MM.1S (cell line): ENCODE measurements around the gene APH1B.

Source experiments
- DNase-seq: peaks from one replicate; pipeline ENCODE4 v3.0.0-alpha.2; 2015
- H2AFZ ChIP-seq: fragments of 300-600 bp; sonication (generic); 2 replicates; pipeline ENCODE4 v1.6.0; 2016; ENCODE audit warnings: antibody characterized with exemption, low read length
- H3F3A ChIP-seq: fragments of 300-600 bp; sonication (generic); 2 replicates; pipeline ENCODE4 v1.6.1; 2016; ENCODE audit warnings: mild to moderate bottlenecking, antibody characterized with exemption, low read length, moderate library complexity, mixed read lengths; ENCODE audit not compliant: insufficient read depth
- H3K27ac ChIP-seq: fragments of 300-600 bp; sonication (generic); 2 replicates; pipeline ENCODE4 v1.5.1; 2016; ENCODE audit warnings: mild to moderate bottlenecking, low read length
- H3K27me3 ChIP-seq: fragments of 300-600 bp; sonication (generic); replicated peaks from 2 replicates; pipeline ENCODE4 v1.6.0; 2016; ENCODE audit warnings: low read length; ENCODE audit not compliant: insufficient read depth
- H3K36me3 ChIP-seq: fragments of 300-600 bp; sonication (generic); replicated peaks from 2 replicates; pipeline ENCODE4 v1.6.1; 2016; ENCODE audit warnings: mild to moderate bottlenecking, low read length, mixed read lengths; ENCODE audit not compliant: insufficient read depth
- H3K4me1 ChIP-seq: fragments of 300-600 bp; sonication (generic); 2 replicates; pipeline ENCODE4 v1.6.1; 2016; ENCODE audit warnings: low read length, mixed read lengths
- H3K4me2 ChIP-seq: fragments of 300-600 bp; sonication (generic); 2 replicates; pipeline ENCODE4 v1.6.0; 2016; ENCODE audit warnings: low read depth, low read length
- H3K4me3 ChIP-seq: fragments of 300-600 bp; sonication (generic); 2 replicates; pipeline ENCODE4 v1.5.1; 2016; ENCODE audit warnings: low read length, mixed read lengths
- H3K79me2 ChIP-seq: fragments of 300-600 bp; sonication (generic); 2 replicates; pipeline ENCODE4 v1.6.1; 2016; ENCODE audit warnings: mixed run types, low read length, mixed read lengths
- H3K9ac ChIP-seq: fragments of 300-600 bp; sonication (generic); 2 replicates; pipeline ENCODE4 v1.6.1; 2016; ENCODE audit warnings: low read length, mixed read lengths
- H3K9me2 ChIP-seq: fragments of 300-600 bp; sonication (generic); replicated peaks from 2 replicates; pipeline ENCODE4 v1.6.1; 2016; ENCODE audit warnings: mild to moderate bottlenecking, low read length, mixed read lengths; ENCODE audit not compliant: insufficient read depth
- H3K9me3 ChIP-seq: fragments of 300-600 bp; sonication (generic); replicated peaks from 2 replicates; pipeline ENCODE4 v1.6.1; 2016; ENCODE audit warnings: mild to moderate bottlenecking, low read length, mixed read lengths; ENCODE audit not compliant: insufficient read depth
- H4K20me1 ChIP-seq: fragments of 300-600 bp; sonication (generic); 2 replicates; pipeline ENCODE4 v1.6.1; 2016; ENCODE audit warnings: mild to moderate bottlenecking, low read length, moderate library complexity, mixed read lengths; ENCODE audit not compliant: insufficient read depth
- CTCF ChIP-seq: fragments of 300-600 bp; sonication (generic); IDR thresholded peaks from 2 replicates; pipeline ENCODE4 v1.5.1; 2016; ENCODE audit warnings: antibody characterized with exemption, low read length, mixed read lengths
- EZH2 ChIP-seq: fragments of 300-600 bp; sonication (generic); optimal IDR thresholded peaks from 2 replicates; pipeline ENCODE3; 2017; ENCODE audit warnings: low read depth, mild to moderate bottlenecking, antibody characterized with exemption, low read length, mixed read lengths
- EZH2phosphoT487 ChIP-seq: fragments of 300-600 bp; sonication (generic); IDR thresholded peaks from 2 replicates; pipeline ENCODE4 v1.6.1; 2018; ENCODE audit warnings: antibody characterized with exemption, low read length

The APH1B gene

GRCh38 chr15:63244399-63244798, 33.0 kb upstream of the APH1B start:
- Histone ChIP-seq H3K27me3 (no peaks in the 10 kb centered on the region), H3K4me2 (no peak overlapping the region), H3K9me2 (no peaks in the 10 kb centered on the region), H3K36me3 (no peaks in the 10 kb centered on the region), H2AFZ (no peak overlapping the region), H3K27ac (no peak overlapping the region), H3K9me3 (no peaks in the 10 kb centered on the region), H3K4me1 (no peaks in the 10 kb centered on the region), H3K4me3 (no peak overlapping the region), H4K20me1 (no peaks in the 10 kb centered on the region), H3F3A (no peaks in the 10 kb centered on the region), H3K79me2 (peaks cover 8% of the 10 kb centered on the region; the same call in 1 of the 2 replicates), H3K9ac (no peak overlapping the region)
- DNase-seq = no peak
- TF ChIP-seq EZH2 (no peak), CTCF (no peak), EZH2phosphoT487 (no peak)

GRCh38 chr15:63244976-63245645, 32.3 kb upstream of the APH1B start:
- no peaks in the 10 kb centered on the region for H3K9me2 ChIP-seq
- H2AFZ ChIP-seq = no peak overlapping the region
- H3K9ac ChIP-seq = no peak overlapping the region
- no peaks in the 10 kb centered on the region for H3F3A ChIP-seq
- no peaks in the 10 kb centered on the region for H4K20me1 ChIP-seq
- H3K36me3 ChIP-seq = no peaks in the 10 kb centered on the region
- peaks cover 7% of the 10 kb centered on the region; the same call in 1 of the 2 replicates for H3K79me2 ChIP-seq
- H3K4me1 ChIP-seq = no peaks in the 10 kb centered on the region
- H3K27ac ChIP-seq = no peak overlapping the region
- no peak for TF ChIP-seq EZH2phosphoT487
- no peak for TF ChIP-seq CTCF
- TF ChIP-seq EZH2 = no peak
- no peak for DNase-seq
- no peak overlapping the region for H3K4me2 ChIP-seq
- no peaks in the 10 kb centered on the region for H3K9me3 ChIP-seq
- no peak overlapping the region for H3K4me3 ChIP-seq
- no peaks in the 10 kb centered on the region for H3K27me3 ChIP-seq

GRCh38 chr15:63246691-63247469, 30.5 kb upstream of the APH1B start:
- H3K9me2 ChIP-seq = no peaks in the 10 kb centered on the region
- H3F3A ChIP-seq = no peaks in the 10 kb centered on the region
- TF ChIP-seq CTCF (no peak), EZH2phosphoT487 (no peak), EZH2 (no peak)
- no peaks in the 10 kb centered on the region for H3K4me1 ChIP-seq
- no peak overlapping the region for H3K4me3 ChIP-seq
- H4K20me1 ChIP-seq = no peaks in the 10 kb centered on the region
- H3K9me3 ChIP-seq = no peaks in the 10 kb centered on the region
- H3K9ac ChIP-seq = no peak overlapping the region
- no peak for DNase-seq
- H3K27ac ChIP-seq = no peak overlapping the region
- H3K4me2 ChIP-seq = no peak overlapping the region
- H3K27me3 ChIP-seq = no peaks in the 10 kb centered on the region
- no peak overlapping the region for H2AFZ ChIP-seq
- no peaks in the 10 kb centered on the region for H3K36me3 ChIP-seq
- H3K79me2 ChIP-seq = no peaks in the 10 kb centered on the region
